Keratinocyte (primary cell): ENCODE results near the gene GTPBP6. TPM values are rescaled to one million over a fixed set of nuclear protein-coding genes. Genes with fewer than 3 reads are reported as not detected.

ENCODE experiments used
- DNase-seq: peaks from one replicate; pipeline ENCODE4 v3.0.0-alpha.2; 2011; ENCODE audit warnings: low read depth, missing footprints, low spot score
- FAIRE-seq: peaks from 2 replicates; lab custom pipeline; 2011; peaks lifted over from hg19 to GRCh38; lab: Jason Lieb, UNC
- H2AFZ ChIP-seq: 2 replicates; pipeline ENCODE4 v1.6.0; 2012; ENCODE audit warnings: low read length, control low read depth, inconsistent platforms; ENCODE audit not compliant: control insufficient read depth
- H3K27ac ChIP-seq: 2 replicates; pipeline ENCODE4 v1.5.1; 2011; ENCODE audit warnings: low read length; ENCODE audit not compliant: control insufficient read depth, insufficient read depth
- H3K27me3 ChIP-seq: 3 replicates; pipeline ENCODE4 v1.6.0; 2011; ENCODE audit warnings: low read length; ENCODE audit not compliant: control insufficient read depth, insufficient read depth; ENCODE audit errors: extremely low read depth
- H3K36me3 ChIP-seq, 2 experiments: 2 replicates in 1 of 2; 3 replicates in 1 of 2; pipeline ENCODE4 v1.5.1; 2011; ENCODE audit warnings: low read length in 2 of 2, mild to moderate bottlenecking in 1 of 2; ENCODE audit not compliant: control insufficient read depth in 2 of 2, insufficient read depth in 2 of 2; ENCODE audit errors: extremely low read depth in 1 of 2
- H3K4me1 ChIP-seq: 3 replicates; pipeline ENCODE4 v1.5.1; 2011; ENCODE audit warnings: low read length; ENCODE audit not compliant: control insufficient read depth, insufficient read depth; ENCODE audit errors: extremely low read depth
- H3K4me2 ChIP-seq: 3 replicates; pipeline ENCODE4 v1.6.0; 2011; ENCODE audit warnings: low read depth, low read length; ENCODE audit not compliant: control insufficient read depth, insufficient read depth; ENCODE audit errors: extremely low read depth
- H3K4me3 ChIP-seq, 3 experiments: fragments of 200-600 bp in 1 of 3; sonication (generic) in 1 of 3; 2 replicates in 2 of 3; 3 replicates in 1 of 3; pipeline ENCODE4 v1.5.1; 2011 to 2016; ENCODE audit warnings: low read length in 3 of 3, mild to moderate bottlenecking in 3 of 3, control low read depth in 2 of 3, inconsistent platforms in 1 of 3, low read depth in 1 of 3, mixed read lengths in 1 of 3, mixed run types in 1 of 3, moderate library complexity in 1 of 3; ENCODE audit not compliant: control insufficient read depth in 2 of 3, insufficient read depth in 2 of 3; ENCODE audit errors: extremely low read depth in 1 of 3
- H3K79me2 ChIP-seq: 2 replicates; pipeline ENCODE4 v1.6.0; 2012; ENCODE audit warnings: low read length; ENCODE audit not compliant: control insufficient read depth, insufficient read depth
- H3K9ac ChIP-seq: 3 replicates; pipeline ENCODE4 v1.6.0; 2011; ENCODE audit warnings: low read length; ENCODE audit not compliant: control insufficient read depth, insufficient read depth; ENCODE audit errors: extremely low read depth
- H3K9me1 ChIP-seq: 3 replicates; pipeline ENCODE4 v1.6.0; 2011; ENCODE audit warnings: low read length; ENCODE audit not compliant: control insufficient read depth, insufficient read depth; ENCODE audit errors: extremely low read depth
- H3K9me3 ChIP-seq: 2 replicates; pipeline ENCODE4 v1.5.1; 2012; ENCODE audit warnings: low read depth, low read length; ENCODE audit not compliant: control insufficient read depth
- H4K20me1 ChIP-seq: 3 replicates; pipeline ENCODE4 v1.6.0; 2011; ENCODE audit warnings: low read length; ENCODE audit not compliant: control insufficient read depth, insufficient read depth; ENCODE audit errors: extremely low read depth
- EZH2 ChIP-seq: IDR thresholded peaks from one replicate; pipeline ENCODE4 v1.6.1; 2012; ENCODE audit warnings: inconsistent platforms, mild to moderate bottlenecking, low read length, moderate library complexity
- dilution Hi-C: fragments of 300-500 bp; cut with MboI; formaldehyde crosslinking; loops from one replicate; pipeline ENCODE4 v1.7.0; 2020; ENCODE audit warnings: low sequenced_read_pairs; ENCODE audit not compliant: extremely low pct_ligation_motif_present
- polyA plus RNA-seq, 5 experiments: library from polyadenylated mRNA; depleted of rRNA in 3 of 5; stranded (reverse) in 3 of 5; stranded (forward) in 1 of 5; unstranded in 1 of 5; fragments of >200 nt; gene quantifications; 1 replicate in 1 of 5; 2 replicates in 3 of 5; 3 replicates in 1 of 5; pipeline versions ENCODE4 v1.2.1 to v1.2.3, GENCODE V29; 2011 to 2012; ENCODE audit warnings: missing spikeins in 2 of 5, low read depth in 1 of 5, low replicate concordance in 1 of 5
- TF ChIP-seq, protein P1 (sequence below), 3 experiments: IDR thresholded peaks in 1 of 3; conservative IDR thresholded peaks in 1 of 3; optimal IDR thresholded peaks in 1 of 3; 2 replicates in 2 of 3; 3 replicates in 1 of 3; pipeline versions ENCODE3 to v1.5.1; 2011; ENCODE audit warnings: low read length in 3 of 3, mild to moderate bottlenecking in 3 of 3, moderate library complexity in 2 of 3, control low read depth in 1 of 3, inconsistent platforms in 1 of 3; ENCODE audit not compliant: insufficient read depth in 2 of 3; ENCODE audit errors: extremely low read depth in 1 of 3

GTPBP6 gene
- polyA plus RNA-seq, 1 donor (not counting 4 experiments of a cell fraction or from before 2014, with no cell fraction given) = 16.7 TPM

DNA sequence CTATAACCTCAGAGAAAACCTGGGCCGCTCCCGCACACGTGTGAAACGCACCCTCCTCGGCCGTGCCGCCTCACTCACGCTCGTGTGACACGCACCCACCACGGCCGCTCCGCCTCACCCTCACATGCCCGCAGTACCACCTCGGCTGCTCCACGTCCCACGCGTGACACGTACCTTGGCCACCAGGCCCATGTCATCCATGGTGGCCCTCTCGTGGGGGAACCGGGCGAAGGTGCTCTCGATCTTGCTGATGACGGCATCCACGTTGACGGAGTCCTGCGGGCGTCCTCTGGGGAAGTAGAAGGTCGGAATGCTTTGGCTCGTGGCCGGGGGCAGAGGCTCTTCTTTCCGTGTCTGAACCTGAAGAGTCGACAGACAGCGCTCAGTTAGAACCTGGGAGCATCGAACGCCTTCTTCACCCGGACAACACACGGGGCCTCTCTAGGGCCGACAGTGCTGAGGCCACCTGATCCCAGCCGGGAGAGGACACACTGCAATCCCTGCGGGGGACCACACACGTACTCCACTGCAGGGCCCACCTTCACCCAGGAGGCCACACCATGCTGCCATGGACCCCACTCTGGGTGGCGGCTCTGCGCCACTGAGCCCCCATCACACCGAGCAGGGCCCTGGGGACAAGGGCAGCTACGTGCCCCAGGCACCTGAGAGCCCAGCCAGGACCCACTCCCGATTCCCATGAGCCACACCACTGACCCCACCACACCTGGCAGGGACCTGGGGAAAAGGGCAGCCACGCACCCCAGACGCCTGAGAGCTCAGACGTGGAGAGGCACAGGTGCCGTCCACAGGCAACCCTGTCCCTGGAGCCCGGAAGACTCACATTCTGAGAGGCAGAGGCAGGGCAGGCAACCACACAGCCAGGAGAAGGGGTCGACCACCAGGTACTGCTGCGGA lies 42.9 kb upstream of the GTPBP6 start:
- no peak for FAIRE-seq
- Histone ChIP-seq H3K4me1 (no peaks in the 10 kb centered on the region), H3K27ac (no peak overlapping the region), H4K20me1 (no peaks in the 10 kb centered on the region), H3K4me2 (no peak overlapping the region), H2AFZ (no peak overlapping the region), H3K9me3 (peaks cover 13% of the 10 kb centered on the region), H3K36me3 (peaks cover 3 to 4% of the 10 kb centered on the region in 2 experiments), H3K9me1 (no peaks in the 10 kb centered on the region), H3K4me3 (no peak overlapping the region), H3K27me3 (no peaks in the 10 kb centered on the region), H3K9ac (no peak overlapping the region), H3K79me2 (no peaks in the 10 kb centered on the region)
- no peak for DNase-seq
- no peak for TF ChIP-seq EZH2
- TF ChIP-seq, protein P1, sequence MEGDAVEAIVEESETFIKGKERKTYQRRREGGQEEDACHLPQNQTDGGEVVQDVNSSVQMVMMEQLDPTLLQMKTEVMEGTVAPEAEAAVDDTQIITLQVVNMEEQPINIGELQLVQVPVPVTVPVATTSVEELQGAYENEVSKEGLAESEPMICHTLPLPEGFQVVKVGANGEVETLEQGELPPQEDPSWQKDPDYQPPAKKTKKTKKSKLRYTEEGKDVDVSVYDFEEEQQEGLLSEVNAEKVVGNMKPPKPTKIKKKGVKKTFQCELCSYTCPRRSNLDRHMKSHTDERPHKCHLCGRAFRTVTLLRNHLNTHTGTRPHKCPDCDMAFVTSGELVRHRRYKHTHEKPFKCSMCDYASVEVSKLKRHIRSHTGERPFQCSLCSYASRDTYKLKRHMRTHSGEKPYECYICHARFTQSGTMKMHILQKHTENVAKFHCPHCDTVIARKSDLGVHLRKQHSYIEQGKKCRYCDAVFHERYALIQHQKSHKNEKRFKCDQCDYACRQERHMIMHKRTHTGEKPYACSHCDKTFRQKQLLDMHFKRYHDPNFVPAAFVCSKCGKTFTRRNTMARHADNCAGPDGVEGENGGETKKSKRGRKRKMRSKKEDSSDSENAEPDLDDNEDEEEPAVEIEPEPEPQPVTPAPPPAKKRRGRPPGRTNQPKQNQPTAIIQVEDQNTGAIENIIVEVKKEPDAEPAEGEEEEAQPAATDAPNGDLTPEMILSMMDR (optimal IDR thresholded peaks at IDR 0.05 in 1 of 3, IDR thresholded peaks at IDR 0.05 in 1 of 3, conservative IDR thresholded peaks at IDR 0.05 in 1 of 3; ENCODE audit: extremely low read depth in 1 of 3, insufficient read depth in 2 of 3, low read length in 3 of 3) = no peak
- dilution Hi-C loops = no loop called here

GRCh38 chrX:360496-361150 lies 42.0 kb upstream of the GTPBP6 start:
- Histone ChIP-seq H2AFZ (no peak overlapping the region), H3K4me3 (no peak overlapping the region), H3K9me1 (no peaks in the 10 kb centered on the region), H3K4me1 (no peaks in the 10 kb centered on the region), H3K79me2 (no peaks in the 10 kb centered on the region), H3K4me2 (no peak overlapping the region), H4K20me1 (no peaks in the 10 kb centered on the region), H3K9ac (no peak overlapping the region), H3K36me3 (peaks cover 3 to 6% of the 10 kb centered on the region in 2 experiments), H3K9me3 (peaks cover 13% of the 10 kb centered on the region), H3K27me3 (no peaks in the 10 kb centered on the region), H3K27ac (no peak overlapping the region)
- DNase-seq = no peak
- dilution Hi-C loops = no loop called here
- no peak for TF ChIP-seq EZH2
- TF ChIP-seq, protein P1 (optimal IDR thresholded peaks at IDR 0.05 in 1 of 3, IDR thresholded peaks at IDR 0.05 in 1 of 3, conservative IDR thresholded peaks at IDR 0.05 in 1 of 3; ENCODE audit: extremely low read depth in 1 of 3, insufficient read depth in 2 of 3, low read length in 3 of 3) = no peak
- no peak for FAIRE-seq
